ENCODE results near the gene MSRB1.
"Not testable (repeated sequence)": the region's sequence is repeated elsewhere in the genome, so short reads cannot be mapped to it uniquely, and the experiment has no call there.

MSRB1 gene

DNA sequence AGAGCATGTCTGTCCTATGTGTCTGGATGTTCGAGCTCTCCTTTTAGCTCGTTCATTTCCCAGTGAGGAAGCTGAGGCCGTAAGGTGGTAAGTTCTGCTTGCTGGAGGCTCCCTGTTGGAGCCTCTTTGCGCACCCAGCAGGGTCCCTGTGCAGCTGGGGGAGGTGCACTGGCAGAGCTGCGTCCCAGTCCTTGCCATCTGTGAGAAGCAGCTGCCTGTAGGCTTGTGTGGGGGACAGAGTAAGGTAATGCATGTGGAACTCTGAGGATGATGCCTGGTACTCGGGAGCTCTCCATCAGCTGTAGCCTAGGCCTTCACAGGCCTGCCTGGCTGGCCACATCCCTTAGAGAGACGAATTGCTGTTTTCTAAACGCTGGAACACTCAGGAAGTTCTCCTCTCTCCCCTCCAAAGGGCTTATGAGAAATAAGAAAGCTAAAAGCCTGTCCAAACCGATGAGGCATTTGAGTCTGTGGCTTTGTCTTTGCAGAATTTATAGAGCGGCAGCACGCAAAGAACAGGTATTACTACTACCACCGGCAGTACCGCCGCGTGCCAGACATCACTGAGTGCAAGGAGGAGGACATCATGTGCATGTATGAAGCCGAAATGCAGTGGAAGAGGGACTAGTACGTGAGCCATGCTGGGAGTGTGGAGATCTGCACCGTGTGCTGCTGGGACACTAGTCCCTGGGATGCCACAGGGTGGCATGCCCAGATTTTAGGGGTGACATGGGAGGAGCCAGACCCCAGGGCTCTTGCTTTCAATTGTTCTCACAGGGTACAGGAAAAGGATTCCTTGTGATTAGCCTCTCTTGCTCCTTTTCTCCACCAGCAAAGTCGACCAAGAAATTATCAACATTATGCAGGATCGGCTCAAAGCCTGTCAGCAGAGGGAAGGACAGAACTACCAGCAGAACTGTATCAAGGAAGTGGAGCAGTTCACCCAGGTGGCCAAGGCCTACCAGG is 17.9 kb upstream of the MSRB1 start:
- DNase-seq, result peak; percentile 93

DNA sequence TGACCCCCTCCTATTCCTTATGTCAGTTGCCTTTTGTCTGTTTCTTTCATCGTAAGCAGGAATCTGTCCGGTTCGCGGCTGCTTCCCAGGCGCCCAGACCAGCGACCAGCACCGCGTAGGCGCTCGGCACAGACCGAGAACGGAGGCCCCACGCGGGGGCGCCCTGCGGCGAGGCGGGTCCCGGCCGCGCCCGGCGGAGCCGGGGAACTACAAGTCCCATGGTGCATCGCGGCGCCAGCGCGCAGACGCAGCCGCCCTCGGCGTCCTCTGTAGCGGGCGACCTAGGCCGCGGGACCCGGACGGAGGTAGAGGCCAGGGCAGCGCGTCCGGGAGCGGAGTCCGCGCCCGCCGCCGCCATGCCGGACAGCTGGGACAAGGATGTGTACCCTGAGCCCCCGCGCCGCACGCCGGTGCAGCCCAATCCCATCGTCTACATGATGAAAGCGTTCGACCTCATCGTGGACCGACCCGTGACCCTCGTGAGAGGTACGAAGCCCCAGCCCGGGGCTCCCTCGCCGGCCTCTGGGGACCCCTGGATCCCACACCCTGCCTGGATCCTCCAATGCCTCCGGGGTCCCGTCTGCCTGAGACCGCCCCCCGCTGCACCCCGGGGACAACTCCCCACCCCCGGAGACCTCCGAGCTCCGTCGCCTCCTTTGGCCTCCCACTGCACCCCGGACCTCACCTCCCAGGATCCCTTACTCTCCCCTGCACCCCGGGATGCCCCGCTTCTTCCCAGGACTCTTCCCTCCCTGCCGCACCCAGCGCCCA is 16.5 kb upstream of the MSRB1 start, which contains the start of gene NDUFB10:
Gene NDUFB10, plus strand, starts transcription at position 270 of the 771 bp plus-strand sequence. Its CDS starts 87 bp downstream, at position 357.
- peak; percentile 94 for DNase-seq

DNA sequence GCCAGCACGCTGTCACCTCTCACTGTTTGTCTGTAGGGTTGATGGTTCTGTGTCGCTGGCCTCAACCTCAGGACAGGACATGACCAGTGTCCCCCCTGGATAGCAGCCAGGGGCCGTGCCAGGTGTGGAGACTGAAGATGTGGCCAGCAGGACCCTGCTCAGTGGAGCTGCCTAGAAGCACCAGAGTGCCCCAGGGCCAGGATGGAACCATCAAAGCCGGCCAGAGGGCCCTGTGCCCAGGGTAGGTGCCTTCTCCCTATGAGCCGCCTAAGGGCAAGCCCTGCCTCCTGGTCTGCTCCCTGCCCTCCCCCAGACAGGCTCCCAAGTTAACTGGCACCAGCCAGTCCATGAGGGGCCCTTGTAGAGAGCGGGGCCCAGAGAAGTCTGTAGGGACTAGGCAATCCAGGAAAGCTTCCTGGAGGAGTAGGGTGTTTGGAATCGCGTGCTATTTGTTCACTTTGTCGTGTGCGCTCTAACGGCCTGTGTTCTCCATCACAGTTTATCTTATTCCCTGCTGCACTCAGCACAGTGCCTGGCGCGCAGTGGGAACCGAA is 15.8 kb upstream of the MSRB1 start:
- no peak for DNase-seq

DNA sequence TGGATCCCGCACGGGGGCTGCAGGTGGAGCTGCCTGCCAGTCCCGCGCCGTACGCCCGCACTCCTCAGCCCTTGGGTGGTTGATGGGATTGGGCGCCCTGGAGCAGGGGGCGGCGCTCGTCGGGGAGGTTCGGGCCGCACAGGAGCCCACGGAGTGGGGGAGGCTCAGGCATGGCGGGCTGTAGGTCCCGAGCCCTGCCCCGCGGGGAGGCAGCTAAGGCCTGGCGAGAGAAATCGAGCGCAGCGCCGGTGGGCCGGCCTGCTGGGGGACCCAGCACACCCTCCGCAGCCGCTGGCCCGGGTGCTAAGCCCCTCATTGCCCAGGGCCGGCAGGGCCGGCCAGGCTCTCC is 15.1 kb upstream of the MSRB1 start:
- DNase-seq, result not testable (repeated sequence)

DNA sequence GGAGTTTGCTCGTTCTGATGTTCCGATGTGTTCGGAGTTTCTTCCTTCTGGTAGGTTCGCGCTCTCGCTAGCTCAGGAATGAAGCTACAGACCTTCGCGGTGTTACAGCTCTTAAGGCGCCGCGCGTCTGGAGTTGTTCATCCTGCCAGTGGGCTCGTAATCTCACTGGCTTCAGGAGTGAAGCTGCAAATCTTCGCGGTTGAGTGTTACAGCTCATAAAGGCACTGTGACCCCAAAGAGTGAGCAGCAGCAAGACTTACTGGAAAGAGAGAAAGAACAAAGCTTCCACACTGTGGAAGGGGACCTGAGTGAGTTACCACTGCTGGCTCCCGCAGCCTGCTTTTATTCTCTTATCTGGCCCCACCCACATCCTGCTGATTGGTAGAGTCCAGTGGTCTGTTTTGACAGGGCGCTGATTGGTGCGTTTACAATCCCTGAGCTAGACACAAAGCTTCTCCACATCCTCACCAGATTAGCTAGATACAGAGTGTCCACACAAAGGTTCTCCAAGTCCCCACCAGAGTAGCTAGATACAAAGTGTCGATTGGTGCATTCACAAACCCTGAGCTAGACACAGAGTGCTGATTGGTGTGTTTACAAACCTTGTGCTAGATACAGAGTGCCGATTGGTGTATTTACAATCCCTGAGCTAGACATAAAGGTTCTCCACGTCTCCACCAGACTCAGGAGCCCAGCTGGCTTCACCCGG is 14.6 kb upstream of the MSRB1 start:
- not testable (repeated sequence) for DNase-seq

DNA sequence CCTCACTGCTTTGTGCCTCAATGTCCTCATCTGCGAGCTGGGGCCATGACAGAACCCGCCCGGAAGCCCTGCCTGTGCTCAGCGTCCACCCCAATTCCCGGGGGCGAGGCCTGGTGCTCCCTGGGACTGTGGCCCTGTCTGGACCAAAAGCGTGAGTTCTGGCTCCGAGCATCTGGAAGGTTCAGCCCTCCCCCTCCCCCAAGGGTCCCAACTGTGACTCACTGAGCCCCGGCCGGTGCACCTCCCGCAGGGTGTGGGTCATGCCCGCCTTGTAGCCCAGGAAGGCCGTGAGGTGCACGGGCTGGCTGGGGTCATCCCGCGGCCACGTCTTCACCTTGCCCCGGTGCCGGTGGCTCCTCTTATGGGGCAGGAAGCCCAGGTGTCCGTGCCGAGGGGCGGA is 10.7 kb upstream of the MSRB1 start:
- DNase-seq, result no peak

DNA sequence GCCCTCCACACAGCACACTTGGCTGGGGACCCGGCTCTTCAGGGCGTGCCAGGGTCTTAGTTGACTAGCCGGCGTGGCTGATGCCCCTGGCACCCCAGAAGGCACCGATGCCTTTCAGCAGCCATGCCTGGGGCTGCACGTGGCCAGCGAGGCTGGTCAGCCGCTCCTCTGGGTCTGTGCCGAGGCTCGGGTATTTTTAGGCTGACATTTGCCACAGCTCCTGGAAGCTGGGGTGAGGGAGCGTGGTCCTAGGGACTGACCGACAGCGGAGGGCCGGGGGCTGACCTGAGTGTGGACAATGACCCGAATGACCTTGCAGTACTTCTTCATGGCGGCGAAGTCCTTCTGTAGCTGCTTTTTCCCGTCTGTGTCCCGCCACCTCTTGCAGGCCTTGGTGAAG is 7.6 kb upstream of the MSRB1 start:
- no peak for DNase-seq

DNA sequence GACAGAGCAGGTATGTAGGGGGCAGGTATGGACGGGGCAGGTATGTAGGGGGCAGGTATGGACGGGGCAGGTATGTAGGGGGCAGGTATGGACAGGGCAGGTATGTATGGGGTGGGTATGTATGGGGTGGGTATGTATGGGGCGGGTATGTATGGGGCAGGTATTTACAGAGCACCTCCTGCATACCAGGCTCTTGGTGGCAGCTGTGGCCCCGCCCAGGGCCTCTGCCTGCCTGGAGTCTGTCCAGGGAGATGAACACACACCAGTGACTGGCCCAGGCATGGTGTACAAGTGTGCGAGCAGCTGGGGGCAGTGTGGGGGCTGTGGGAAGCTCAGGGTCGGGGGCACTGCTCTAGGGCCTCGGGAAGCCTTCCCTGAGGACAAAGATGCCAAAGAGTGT is 7.0 kb upstream of the MSRB1 start:
- no peak for DNase-seq

DNA sequence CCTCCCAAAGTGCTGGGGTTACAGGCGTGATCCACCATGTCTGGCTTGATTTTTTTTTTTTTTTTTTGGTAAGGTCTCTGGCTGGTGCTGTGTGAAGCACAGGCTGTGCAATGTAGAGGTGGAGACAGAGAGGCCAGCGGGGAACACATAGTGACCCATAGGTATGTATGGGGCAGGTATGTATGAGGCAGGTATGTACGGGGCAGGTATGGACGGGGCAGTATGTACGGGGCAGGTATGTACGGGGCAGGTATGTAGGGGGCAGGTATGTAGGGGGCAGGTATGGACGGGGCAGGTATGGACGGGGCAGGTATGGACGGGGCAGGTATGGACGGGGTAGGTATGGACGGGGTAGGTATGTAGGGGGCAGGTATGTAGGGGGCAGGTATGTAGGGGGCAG is 6.5 kb upstream of the MSRB1 start:
- DNase-seq, result no peak

DNA sequence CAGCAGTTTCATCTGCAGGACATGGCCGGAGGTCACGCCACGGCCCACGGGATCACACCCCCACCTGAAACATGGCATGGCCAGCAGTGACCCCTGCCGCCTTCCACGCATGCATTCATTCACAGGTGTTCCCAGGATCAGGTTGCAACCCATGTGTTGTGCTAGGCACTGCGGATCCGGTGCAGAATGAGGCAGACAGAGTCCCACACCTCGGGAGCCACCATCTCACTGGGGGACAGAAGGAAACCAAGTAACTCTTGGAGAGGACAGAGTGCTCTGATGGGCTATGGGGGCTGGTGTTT is 4.3 kb upstream of the MSRB1 start:
- no peak for DNase-seq

DNA sequence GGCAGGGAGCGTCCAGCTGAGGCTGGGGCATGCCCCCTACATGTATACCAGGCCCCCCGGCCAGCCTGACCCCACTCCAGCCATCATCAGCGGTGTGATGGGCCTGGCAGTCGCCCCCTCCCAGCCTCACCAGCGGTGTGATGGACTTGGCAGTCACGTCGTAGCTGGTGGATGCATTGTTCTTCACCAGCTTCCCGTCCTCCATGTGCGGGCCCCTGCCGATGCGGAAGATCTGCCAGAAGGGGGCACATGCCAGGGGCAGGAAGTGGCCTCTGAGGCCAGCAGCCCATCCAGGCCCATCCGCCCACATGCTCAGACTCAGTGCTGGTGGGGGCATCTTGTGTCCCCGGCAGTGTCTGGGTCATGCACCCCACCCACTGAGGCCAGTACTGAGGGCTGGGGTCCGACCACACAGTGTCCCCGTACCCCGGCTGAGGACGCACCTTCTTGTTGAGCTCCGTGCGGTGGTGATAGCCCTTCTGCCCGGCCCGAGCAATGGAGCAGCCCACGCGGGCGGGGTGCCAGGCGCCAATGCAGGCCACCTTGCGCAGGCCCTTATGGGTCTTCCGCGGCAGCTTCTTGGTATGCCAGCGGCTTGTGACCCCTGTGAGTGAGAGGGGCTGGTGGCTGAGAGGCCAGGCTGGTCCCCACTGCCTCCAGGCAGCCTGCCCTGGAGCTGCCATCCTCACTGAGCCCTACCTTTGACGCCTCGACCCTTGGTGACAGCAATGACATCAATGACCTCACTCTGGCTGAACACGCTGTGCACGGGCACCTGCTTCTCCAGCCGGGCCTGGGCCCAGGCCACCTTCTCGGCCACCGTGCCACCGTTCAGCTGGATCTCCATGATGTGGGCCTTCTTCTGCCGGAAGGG is 3.7 kb upstream of the MSRB1 start:
- DNase-seq, result no peak

DNA sequence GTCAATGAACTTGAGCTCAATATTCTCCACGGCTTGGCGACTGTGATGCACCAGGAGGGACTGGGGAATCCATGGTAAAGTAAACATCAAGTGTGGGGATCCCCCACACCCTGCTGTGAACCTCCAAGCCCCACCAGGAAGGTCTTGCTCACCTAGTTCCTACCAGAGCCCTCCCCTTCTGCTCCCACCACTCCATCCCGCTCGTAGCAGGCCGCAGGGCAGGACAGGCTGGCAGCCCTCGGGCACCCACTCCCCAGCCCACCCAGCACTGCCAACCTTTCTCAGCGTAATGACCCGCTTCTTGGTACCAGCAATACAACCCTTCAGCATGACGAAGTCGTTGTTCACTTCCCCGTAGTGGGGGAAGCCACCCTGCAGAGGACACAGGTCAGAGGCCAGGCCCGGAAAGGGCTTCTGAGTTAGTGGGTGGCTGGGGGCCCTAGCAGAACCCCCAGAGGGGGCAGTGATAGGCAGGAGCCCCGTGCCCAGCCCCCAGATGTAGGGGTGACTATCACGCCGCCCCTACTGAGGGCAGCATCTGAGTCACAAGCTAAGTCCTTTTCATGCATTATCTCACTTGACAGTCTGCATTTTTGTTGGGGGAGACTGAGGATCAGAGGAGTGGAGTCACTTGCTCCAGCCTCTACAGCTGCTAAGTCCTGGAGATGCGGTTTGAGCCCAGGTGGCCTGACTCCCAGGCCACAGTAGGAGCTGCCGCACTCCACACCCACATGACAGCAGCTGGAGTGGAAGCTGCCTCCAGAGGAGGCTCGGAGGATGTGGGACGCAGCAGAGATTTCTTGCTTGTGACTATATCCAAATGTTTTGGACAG is 2.8 kb upstream of the MSRB1 start:
- DNase-seq, result no peak

DNA sequence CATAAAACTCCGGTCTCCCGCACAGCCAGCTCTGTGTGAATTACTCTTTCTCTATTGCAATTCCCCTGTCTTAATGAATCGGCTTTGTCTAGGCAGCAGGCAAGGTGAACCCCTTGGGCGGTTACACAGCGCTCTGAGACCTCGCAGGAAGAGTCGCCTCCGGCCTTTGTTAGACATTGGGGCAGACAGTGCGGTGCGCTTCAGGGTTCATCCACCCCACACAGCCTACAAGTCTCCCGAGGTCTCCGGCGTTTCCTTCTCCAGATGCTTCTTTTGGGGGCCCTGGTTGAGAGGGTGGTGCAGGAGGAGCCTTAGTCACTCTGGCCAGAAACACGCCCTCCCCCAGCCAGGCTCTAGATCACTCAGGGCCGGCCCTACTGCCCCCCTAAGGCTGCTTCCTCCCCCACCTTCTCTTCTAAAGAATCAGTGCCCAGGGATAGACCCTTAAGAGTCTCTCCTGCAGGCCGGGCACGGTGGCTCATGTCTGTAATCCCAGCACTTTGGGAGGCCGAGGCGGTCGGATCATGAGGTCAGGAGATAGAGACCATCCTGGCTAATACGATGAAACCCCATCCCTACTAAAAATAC is 1.7 kb upstream of the MSRB1 start:
- no peak for DNase-seq

DNA sequence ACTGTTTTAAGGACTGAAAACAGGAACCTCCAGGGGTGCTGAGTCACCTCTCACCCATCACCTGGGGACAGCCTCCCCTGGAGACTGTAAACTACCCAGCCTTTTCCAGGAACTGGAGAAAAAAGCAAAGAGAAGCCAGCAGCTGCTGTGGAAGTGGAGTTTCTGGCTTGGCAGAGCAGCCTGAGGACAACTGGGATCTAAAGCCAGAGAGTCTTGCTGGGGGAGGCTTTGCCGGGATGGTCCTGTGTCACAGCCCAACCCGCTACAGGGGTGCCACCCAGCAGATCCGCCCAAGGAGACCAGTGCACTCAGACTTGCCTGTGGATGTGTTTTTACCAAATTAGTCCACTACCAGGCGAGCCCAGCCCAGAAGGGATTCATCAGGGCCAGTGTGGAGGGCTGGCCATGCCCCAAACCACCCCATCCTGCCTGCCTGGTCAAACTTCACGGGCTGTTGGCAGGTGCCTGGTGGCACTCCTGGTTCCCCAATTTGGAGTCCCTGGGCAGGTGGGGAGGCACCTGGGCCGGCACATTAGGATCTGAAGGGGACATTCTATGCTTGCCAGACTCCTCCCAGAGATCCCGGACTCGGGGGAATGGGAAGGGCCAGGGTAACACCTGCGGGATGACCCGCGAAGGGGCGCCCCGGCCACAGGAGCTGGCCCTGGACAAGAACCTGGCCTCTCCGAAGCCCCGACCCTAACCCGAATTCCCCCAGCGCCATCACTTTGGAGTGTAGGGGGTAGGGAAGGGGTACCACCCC is 771 bp downstream of the MSRB1 start:
- no peak for DNase-seq

DNA sequence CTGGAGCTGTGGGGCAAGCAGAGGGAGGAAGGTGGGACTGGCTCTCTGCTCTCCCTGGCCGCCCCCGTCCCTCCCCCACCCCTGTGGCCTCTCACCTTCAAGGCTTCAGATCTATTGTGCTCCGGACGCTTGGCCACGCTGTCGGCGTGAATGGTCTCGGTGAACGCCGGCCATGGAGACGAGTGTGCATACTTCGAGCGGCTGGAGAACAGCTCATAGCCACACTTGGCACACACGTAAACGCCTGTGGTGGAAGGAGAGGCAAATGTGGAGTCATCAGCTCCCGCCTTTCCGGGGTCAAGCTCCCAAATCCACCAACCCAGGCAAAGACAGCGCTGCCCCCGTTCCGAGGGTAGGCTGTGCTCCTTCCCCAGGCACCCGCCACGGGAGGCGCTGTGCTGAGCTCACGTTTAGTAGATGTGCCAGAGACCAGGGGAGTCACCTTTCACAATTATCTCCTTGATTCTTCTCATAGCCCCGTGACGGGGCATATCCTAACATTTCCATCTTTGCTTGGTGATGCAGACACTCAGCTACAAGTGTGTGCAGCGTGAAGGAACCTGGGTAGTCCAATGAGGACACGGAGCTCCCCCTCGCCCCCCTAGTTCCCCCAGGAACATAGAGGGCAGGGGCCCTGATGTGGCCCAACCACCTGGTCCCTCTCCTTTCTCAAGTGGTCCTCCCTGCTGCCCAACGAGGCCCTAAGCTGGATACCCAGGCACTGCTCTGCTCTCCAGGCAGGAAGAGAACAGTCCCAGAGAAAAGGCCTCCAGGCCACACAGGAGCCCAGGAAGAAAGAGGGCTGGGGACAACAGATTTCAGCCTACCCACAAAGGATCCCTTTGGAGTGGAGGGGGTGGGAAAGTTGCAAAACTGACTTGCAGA is 1.6 kb downstream of the MSRB1 start:
- DNase-seq, result no peak

DNA sequence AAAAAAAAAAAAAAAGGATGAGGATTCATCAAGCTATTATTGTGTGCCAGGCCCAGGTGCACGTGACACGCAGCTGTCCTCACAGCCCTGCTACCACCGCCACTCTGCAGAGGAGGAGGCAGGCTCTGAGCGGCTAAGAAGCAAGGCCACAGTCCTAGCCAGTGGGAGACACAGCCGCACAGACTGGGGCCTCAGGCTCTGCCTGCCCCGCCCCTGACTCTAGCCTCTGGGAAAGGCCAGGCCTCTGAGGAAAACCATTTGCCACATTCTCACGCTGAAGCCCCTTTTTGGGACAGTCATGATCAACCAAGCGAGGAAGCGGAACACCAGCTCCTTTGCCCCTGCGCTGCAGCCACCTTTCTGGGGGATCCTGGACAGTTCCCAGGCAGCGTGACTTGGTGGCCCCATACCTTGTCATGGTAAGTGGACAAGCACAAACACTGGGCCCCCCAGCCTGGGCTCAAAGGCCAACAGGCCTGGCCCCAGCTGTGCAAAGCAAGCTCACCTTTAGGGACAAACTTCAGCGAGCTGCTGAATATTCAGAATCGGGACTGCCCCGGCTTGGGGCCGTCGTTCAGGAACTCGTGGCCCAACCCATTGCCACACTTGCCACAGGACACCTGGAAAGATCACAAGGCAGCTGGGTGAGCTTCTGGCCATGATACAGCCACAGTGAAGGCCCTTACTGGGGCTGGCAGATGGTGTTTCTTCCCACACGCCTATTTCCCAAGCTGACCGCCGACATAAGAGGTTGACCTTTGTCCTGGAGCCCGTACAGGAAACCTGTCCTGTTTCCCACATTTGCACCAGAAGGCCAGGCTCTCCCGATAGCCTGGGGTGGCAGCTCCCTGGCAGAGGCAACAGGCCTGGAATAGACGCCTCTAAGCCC is 2.5 kb downstream of the MSRB1 start:
- no peak for DNase-seq

DNA sequence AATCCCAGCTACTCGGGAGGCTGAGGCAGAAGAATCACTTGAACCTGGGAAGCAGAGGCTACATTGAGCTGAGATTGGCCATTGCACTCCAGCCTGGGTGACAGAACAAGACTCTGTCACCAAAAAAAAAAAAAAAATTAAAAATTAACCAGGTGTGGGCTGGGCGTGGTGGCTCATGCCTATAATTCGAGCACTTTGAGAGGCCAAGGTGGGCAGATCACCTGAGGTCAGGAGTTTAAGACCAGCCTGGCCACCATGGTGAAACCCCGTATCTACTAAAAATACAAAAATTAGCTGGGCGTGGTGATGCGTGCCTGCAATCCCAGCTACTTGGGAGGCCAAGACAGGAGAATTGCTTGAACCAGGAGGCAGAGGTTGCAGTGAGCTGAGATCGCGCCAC is 3.2 kb downstream of the MSRB1 start:
- not testable (repeated sequence) for DNase-seq

DNA sequence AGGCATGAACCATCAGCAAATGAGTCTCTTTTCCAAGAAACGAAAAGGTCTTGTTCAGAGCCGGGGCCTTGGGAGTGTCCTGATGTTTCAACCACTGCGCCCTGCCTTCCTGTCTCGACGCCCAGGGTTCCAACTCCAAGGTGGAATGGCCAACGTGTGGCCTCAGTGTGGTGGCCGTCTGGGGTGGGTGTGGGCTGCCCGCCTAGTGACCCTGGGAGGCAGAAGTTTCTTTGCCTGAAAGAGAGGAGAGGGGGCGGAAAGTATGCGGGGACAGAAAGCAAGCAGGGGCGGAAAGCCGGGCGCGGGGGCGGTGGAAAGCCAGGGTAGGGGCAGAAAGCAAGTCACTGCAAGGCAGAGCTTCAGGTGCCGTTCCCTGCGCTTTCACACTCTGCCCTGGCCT is 4.1 kb downstream of the MSRB1 start:
- no peak for DNase-seq

Measured in NCI-H82 (cell line).